ENCODE data around the gene PLAAT2.

DNA sequence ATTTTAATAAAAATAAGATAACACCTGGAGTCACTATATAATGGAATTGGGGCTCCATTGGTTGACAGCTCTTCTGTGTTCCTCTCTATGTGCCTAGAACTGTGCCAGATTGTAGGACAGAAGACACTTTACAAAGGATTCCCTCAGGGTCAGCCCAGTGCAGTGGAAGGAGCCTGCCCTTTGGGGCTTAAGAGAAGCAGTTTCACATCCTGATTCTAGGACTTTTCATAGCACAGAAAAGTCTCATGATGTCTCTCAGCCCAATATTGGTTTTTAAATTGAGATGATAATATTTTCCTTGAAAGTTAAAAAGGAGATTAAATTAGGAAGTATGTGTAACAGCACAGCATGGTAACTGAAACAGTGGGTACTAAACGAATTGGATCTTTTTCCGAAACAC is 19.5 kb downstream of the PLAAT2 start:
- no peak for TF ChIP-seq POLR2AphosphoS5 (IDR thresholded peaks at IDR 0.05)
- TF ChIP-seq POLR2A (IDR thresholded peaks at IDR 0.05) = no peak

Data from breast epithelium (tissue), 3 donors.